HG02588 (cell line): Measurements from ENCODE around the gene MYO1A.
"Not testable (repeated sequence)": the region's sequence is repeated elsewhere in the genome, so short reads cannot be mapped to it uniquely, and the experiment has no call there.

Experiments
- ATAC-seq: cut with Tn5 transposase; IDR thresholded peaks from one replicate; pipeline ENCODE4 v1.9.1; 2021; ENCODE audit warnings: mild to moderate bottlenecking, moderate library complexity; ENCODE audit not compliant: unreplicated experiment

MYO1A gene

DNA sequence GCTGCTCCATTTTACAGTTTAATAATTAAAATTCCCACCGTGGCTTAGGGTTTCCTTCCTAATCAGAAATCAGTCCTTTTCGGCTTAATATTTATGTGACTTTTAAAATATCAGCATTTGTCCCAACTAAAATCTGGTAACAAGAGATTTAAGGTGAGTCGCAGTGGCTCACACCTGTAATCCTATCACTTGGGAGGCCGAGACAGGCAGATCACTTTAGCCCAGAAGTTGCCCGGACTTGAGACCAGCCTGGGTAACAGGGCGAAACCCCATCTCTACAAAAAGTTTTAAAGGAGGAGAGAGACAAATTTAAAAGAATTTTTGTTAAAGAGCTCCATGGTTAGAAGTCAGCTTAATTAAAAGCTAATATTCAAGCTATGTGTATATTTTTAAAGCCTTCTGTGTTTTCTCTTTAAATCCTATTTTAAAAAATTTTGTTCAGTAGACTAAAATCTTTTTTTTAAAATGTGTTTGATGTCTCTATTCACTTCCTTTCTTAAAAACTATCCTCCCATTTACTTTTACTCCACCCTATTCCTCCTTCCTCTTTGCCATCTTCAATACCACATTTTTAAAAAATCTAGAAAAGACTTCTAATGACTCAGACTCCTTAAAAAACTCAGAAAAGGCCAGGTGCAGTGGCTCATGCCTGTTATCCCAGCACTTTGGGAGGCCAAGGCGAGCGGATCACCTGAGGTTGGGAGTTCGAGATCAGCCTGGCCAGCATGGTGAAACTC is 29.8 kb downstream of the MYO1A start:
- ATAC-seq: no peak

DNA sequence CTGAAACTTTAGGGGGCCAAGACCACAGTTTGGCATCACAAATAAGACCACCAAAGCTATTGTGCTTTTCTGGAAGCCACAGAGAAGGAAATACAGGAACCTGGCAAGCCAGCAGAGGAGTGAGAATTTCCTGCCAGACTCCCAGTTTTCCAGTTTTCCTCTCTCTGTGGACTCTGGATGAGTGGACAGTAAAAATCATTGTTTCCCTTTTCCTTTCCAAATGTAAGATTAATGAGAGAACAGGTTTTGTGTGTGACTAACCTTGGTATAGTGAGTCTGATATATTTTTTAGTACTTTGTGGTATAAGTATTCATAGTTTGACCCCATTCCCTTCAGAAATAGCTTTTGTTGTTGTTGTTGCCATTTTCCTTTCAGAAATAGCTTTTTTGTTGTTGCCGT is 31.0 kb downstream of the MYO1A start:
- ATAC-seq: no peak

DNA sequence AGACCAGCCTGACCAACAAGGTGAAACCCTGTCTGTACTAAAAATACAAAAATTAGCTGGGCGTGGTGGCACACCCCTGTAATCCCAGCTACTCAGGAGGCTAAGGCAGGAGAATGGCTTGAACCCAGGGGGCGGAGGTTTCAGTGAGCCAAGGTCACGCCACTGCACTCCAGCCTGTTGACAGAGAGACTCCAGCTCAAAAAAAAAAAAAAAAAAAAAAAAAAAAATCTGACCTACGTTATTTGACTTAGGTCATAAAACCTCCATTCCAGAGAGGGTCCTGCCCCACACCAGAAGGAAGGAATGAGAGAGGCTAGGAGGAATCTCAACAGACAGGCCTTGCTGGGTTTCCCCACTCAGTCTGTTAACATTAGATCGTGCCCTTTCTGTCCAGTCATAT is 31.6 kb downstream of the MYO1A start:
- not testable (repeated sequence) for ATAC-seq

DNA sequence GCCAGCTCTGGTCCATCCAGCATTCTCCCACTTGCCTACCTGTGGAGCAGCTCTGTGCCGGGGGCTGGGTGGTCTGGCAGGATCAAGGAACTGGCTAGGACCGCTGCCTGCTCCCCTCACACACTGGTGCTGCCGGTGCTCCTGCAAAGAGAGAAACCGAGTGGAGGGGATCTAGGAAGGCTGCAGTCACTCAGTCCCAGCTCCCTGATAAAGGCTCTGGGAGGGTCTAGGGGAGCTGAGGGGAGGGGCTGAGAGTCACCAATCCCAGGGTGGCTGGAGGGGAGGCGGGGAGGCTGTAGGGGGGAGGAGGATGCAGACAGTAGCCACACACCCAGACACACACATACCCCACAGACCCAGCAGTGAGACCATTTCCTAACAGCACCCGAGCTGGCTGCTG is 33.6 kb downstream of the MYO1A start, which contains the start of gene TAC3:
Gene TAC3, minus strand, starts transcription at position 182 of the 400 bp plus-strand sequence. CDS start 732 bp downstream, outside the sequence.
- ATAC-seq: no peak

- peak; percentile 83 for ATAC-seq
These were observed 37.1 kb downstream of the MYO1A start for GRCh38 chr12:57012600-57013465.

DNA sequence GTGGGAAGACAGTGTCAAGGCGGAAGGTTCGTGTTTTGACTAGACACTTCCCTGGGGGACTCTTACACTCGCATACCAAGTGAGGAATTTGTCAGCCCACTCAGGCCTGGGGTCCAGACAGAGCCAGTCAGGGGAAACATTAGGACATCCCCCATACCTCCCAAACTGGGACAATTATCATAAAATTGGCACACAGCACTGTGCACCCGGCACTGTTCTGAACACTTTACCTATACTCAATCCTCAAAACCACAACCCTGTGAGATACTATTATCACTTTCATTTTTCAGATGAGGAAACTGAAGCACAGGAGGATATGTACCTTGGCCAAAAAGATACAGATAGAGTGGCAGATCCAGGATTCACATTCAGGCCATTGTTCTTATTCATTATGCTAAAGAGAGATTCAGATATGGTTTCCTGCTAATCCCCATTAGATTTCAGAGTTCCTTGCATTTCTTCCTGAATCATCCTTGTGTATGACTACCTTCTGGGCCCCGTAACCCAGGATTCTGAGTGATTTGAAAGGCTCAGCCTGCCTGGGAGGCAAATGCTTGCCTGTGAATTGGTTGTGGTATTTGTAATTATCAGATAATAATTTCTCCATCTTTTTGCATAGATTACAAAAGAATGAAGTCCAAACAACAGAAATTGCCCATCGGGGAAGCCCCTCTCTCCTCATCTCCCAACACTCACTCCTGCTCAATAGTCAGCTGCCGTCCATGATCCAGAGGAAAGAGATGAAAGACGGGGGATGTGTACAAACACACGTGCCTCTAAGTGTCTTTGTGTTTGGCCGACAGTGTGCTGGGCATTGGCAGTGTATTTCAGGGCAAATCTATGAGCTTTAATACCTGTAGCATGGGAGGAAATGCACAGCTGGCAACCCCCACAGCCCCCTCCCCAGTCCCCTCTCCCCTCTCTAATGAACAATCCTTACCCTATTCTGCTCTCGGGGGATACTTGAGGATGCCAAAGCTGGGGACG is 38.2 kb downstream of the MYO1A start:
- no peak for ATAC-seq

- ATAC-seq: no peak
These were observed 39.2 kb downstream of the MYO1A start for GRCh38 chr12:57010627-57011247.

DNA sequence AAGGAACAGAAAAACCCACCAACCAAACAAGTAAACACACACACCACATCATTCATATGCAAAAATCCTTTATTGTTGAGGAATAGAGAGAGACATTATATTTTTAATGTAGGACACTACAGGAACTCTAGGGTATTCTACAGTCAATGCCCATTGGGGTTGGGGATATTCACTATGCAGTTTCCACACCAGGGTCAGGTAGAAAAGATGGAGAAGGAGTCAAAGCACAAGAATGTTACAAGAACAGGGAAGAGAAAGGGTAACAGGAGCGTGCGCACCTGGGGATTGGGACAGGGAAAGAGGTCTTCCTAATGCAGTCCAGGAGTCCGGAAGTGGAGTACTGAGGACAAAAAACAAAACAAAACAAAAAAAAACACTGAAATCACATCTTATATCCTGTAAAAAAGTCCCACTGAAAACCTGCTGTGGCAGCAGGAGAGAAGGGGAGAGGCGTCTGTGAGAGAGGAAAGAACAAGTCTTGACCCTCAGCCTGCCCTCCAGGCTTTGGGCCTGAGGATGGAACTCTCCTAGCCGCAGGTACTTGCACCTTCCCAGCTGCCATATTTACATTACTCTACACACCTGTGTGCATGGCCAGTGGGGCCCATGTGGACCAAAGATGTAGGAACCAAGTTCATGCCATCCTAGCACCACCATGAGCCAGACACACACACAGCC is 39.8 kb downstream of the MYO1A start:
- no peak for ATAC-seq

GRCh38 chr12:57008178-57008577 is 41.8 kb downstream of the MYO1A start:
- ATAC-seq: no peak

- no peak for ATAC-seq
These were observed 43.0 kb downstream of the MYO1A start for GRCh38 chr12:57006809-57007475.

DNA sequence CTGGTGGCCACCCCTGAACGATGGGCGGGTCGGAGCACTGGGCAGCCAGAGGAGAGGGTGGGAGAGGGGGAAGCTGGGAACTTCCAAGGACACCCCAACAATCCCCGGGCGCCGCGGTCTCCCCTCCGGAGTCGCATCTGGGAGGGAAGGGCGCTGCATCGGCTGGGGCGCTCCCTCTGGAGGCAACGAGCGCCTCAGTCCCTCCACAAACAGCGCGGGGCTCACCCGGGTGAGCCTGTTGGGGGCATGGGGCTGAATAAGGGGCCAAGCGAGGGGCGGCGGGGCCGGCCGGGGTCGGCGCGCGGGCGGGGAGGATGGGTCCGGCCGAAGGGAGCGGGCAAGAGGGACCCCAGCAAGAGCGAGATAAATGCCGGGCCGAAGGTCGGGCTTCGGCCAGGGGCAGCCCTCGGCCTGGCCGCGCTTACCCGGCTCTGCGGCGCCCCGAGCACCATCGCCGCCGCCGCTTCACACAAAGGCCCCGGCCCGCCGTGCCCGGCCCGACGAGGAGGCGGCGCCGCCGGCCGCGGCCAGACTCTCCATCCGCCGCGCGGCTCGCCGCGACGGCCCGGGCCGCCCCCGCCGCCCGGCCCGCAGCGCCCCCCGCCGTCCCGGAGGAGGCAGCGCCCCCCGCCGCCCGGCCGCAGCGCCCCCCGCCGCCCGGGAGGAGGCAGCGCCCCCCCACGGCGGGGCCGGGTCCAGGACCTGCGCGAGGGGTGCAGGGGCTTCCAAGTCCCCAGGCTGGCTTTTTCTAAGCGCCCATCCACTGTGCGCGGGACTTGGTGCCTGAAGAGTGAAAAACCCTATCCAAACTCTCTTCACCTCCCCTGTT is 43.7 kb downstream of the MYO1A start, which contains the start of gene ZBTB39:
Gene ZBTB39, minus strand, starts transcription at position 567 of the 829 bp plus-strand sequence. CDS start 1,629 bp downstream, outside the sequence.
- peak; percentile 65 for ATAC-seq

GRCh38 chr12:57004651-57005050 is 45.3 kb downstream of the MYO1A start:
- no peak for ATAC-seq

DNA sequence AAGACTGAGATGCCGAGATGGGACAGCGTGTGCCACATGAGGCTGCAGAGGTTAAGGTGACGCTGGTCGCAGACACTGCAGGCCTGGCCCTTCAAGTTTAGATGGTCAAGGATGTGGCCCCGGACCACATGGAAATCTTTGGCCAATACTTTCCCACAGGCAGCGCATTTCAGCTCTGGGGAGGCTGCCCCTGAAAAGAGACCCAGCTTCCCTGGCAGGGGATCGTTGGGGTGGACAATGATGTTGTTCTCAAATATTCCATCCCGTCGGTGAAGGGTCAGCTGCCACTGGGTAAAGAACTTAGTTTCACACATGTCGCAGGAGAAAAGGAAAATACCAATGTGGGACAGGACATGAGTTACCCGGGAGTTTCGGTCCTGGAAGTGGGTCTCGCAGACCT is 46.5 kb downstream of the MYO1A start:
- ATAC-seq: no peak

DNA sequence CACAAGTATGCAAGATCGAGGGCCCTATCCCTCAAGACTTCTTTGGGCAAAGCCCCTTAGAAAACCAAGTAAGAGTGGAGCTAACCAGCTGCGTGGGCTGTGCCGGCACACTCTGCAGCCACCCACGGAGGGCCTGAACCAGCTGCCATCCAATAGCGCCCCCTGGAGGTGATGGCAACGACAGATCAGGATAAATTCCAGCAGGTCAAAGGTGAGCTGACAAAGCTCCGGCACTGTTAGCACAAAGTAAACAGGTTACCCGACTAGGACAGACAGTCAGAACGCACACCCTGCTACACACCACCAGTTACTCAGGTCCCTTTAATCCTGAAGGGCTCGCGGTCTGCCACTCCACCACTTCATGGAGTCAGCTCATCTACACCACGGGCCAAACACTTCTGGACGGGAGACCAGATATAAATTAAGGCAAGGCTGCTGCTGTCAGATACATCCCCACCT is 48.5 kb downstream of the MYO1A start:
- no peak for ATAC-seq

GRCh38 chr12:57000393-57000792 is 49.5 kb downstream of the MYO1A start:
- no peak for ATAC-seq

DNA sequence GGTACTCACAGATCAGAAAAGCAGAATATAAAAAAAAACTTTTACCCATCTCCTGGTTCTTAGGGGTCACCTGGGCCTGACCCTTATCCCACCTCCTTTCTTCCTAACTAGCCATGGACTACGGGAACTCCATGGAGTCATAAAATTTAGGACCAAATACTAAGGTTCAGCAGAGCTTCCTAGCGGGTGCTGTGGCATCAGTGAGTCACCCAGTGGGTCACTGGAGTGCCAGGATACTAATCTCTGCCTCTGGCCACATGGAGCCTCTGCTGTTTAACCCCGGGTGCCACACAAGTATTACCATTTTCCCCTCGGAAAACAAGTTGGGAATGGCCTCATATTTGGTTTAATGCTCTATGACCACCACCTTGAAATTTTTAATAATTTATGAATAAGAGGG is 50.5 kb downstream of the MYO1A start:
- no peak for ATAC-seq

DNA sequence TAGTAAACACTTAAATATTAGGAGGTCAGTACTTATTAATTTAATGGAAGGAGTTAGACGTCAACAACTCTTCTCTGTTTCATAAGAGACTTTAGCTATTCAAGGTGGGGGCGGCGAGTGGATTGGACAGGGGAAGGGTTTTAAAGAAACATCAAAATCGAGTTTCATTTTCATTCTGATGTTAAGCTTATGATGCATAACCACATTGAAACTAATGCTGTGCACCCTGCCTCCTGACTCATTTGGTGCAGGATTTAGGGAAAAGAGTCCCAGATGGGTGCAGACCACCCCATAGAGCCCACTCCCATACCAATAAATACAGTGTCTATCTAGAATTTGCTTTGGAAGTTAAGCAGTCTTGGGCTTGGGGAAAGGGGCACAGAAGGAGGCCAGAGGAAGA is 50.9 kb downstream of the MYO1A start:
- ATAC-seq: peak; percentile 75

- ATAC-seq: no peak
These were observed 51.6 kb downstream of the MYO1A start for GRCh38 chr12:56998316-56998715.
